GM21390 (cell line): ENCODE measurements around the gene MAPK9.
"Not testable (repeated sequence)": the region's sequence is repeated elsewhere in the genome, so short reads cannot be mapped to it uniquely, and the experiment has no call there.

ENCODE experiments used
- ATAC-seq: cut with Tn5 transposase; IDR thresholded peaks from one replicate; pipeline ENCODE4 v1.9.1; 2021; ENCODE audit not compliant: unreplicated experiment

MAPK9 gene

GRCh38 chr5:180326989-180327565 is 35.2 kb upstream of the MAPK9 start:
- no peak for ATAC-seq

- no peak for ATAC-seq
Observed at GRCh38 chr5:180324601-180324950, 32.7 kb upstream of the MAPK9 start.

GRCh38 chr5:180323941-180324600 is 32.2 kb upstream of the MAPK9 start:
- no peak for ATAC-seq

GRCh38 chr5:180323160-180323559 is 31.3 kb upstream of the MAPK9 start:
- no peak for ATAC-seq

GRCh38 chr5:180318456-180319089 is 26.7 kb upstream of the MAPK9 start:
- ATAC-seq, result no peak

- no peak for ATAC-seq
Observed at GRCh38 chr5:180316586-180316985, 24.7 kb upstream of the MAPK9 start.

- no peak for ATAC-seq
Observed at GRCh38 chr5:180315762-180316212, 23.9 kb upstream of the MAPK9 start.

GRCh38 chr5:180313677-180314505 is 22.0 kb upstream of the MAPK9 start:
- no peak for ATAC-seq

- ATAC-seq, result no peak
Observed at GRCh38 chr5:180311216-180311615, 19.3 kb upstream of the MAPK9 start.

- ATAC-seq, result no peak
Observed at GRCh38 chr5:180306796-180307195, 14.9 kb upstream of the MAPK9 start.

GRCh38 chr5:180305481-180305880 is 13.6 kb upstream of the MAPK9 start:
- no peak for ATAC-seq

- no peak for ATAC-seq
Observed at GRCh38 chr5:180304431-180305375, 12.8 kb upstream of the MAPK9 start.

GRCh38 chr5:180304016-180304292 is 12.1 kb upstream of the MAPK9 start:
- ATAC-seq, result no peak

- no peak for ATAC-seq
Observed at GRCh38 chr5:180303226-180304015, 11.5 kb upstream of the MAPK9 start.

- no peak for ATAC-seq
Observed at GRCh38 chr5:180302256-180302655, 10.4 kb upstream of the MAPK9 start.

- no peak for ATAC-seq
Observed at GRCh38 chr5:180301253-180301652, 9.4 kb upstream of the MAPK9 start.

GRCh38 chr5:180299526-180299925 is 7.6 kb upstream of the MAPK9 start:
- no peak for ATAC-seq

- ATAC-seq, result not testable (repeated sequence)
Observed at GRCh38 chr5:180299014-180299413, 7.1 kb upstream of the MAPK9 start.

- no peak for ATAC-seq
Observed at GRCh38 chr5:180297587-180298282, 5.9 kb upstream of the MAPK9 start.
